H9 (cell line): ENCODE data around the gene FBL. TPM values are rescaled to one million over a fixed set of nuclear protein-coding genes. Genes with fewer than 3 reads are reported as not detected.
A peak's percentile ranks its signal among the peaks of the same experiment; 100 is the strongest.

Source experiments
- DNase-seq: peaks from one replicate; pipeline ENCODE4 v3.0.0-alpha.2; 2017
- H2AFZ ChIP-seq: one replicate; pipeline ENCODE4 v1.6.1; 2013; ENCODE audit warnings: mild to moderate bottlenecking, low read length, control low read depth, moderate library complexity
- H2AK5ac ChIP-seq: 2 replicates; pipeline ENCODE4 v1.6.1; 2013; ENCODE audit warnings: low read length, control low read depth, mixed read lengths; ENCODE audit not compliant: insufficient read length
- H2BK120ac ChIP-seq: one replicate; pipeline ENCODE4 v1.6.1; 2013; ENCODE audit warnings: low read depth, mild to moderate bottlenecking, low read length, control low read depth, inconsistent platforms; ENCODE audit not compliant: poor library complexity, severe bottlenecking
- H2BK12ac ChIP-seq: 2 replicates; pipeline ENCODE4 v1.6.1; 2013; ENCODE audit warnings: low read length, control low read depth, mixed read lengths, low read depth; ENCODE audit not compliant: insufficient read length
- H2BK15ac ChIP-seq: 2 replicates; pipeline ENCODE4 v1.6.1; 2013; ENCODE audit warnings: low read depth, low read length, control low read depth
- H2BK20ac ChIP-seq: one replicate; pipeline ENCODE4 v1.6.1; 2013; ENCODE audit warnings: low read depth, mild to moderate bottlenecking, low read length, control low read depth, inconsistent platforms; ENCODE audit not compliant: poor library complexity, severe bottlenecking
- H2BK5ac ChIP-seq: 2 replicates; pipeline ENCODE4 v1.6.1; 2013; ENCODE audit warnings: low read length, control low read depth, mixed read lengths; ENCODE audit not compliant: insufficient read length
- H3K14ac ChIP-seq: 2 replicates; pipeline ENCODE4 v1.6.1; 2013; ENCODE audit warnings: low read length, control low read depth; ENCODE audit not compliant: insufficient read depth
- H3K18ac ChIP-seq: 2 replicates; pipeline ENCODE4 v1.6.1; 2013; ENCODE audit warnings: low read depth, mild to moderate bottlenecking, mixed read lengths, low read length, control low read depth; ENCODE audit not compliant: insufficient read length
- H3K23ac ChIP-seq: 2 replicates; pipeline ENCODE4 v1.6.1; 2013; ENCODE audit warnings: low read length, control low read depth, mixed read lengths, low read depth; ENCODE audit not compliant: insufficient read length
- H3K23me2 ChIP-seq: 2 replicates; pipeline ENCODE4 v1.6.1; 2013; ENCODE audit warnings: low read depth, mild to moderate bottlenecking, mixed read lengths, low read length, control low read depth; ENCODE audit not compliant: insufficient read length, poor library complexity, severe bottlenecking
- H3K27ac ChIP-seq: 2 replicates; pipeline ENCODE4 v1.5.1; 2013; ENCODE audit warnings: low read length, control low read depth, mixed read lengths, low read depth; ENCODE audit not compliant: insufficient read length
- H3K27me3 ChIP-seq: 2 replicates; pipeline ENCODE4 v1.6.1; 2013; ENCODE audit warnings: low read length, control low read depth, inconsistent platforms; ENCODE audit not compliant: insufficient read depth
- H3K4ac ChIP-seq: 2 replicates; pipeline ENCODE4 v1.6.1; 2013; ENCODE audit warnings: low read depth, mild to moderate bottlenecking, control low read depth, inconsistent platforms, low read length, moderate library complexity
- H3K4me1 ChIP-seq: 2 replicates; pipeline ENCODE4 v1.6.1; 2013; ENCODE audit warnings: low read length, control low read depth, inconsistent platforms; ENCODE audit not compliant: insufficient read depth
- H3K4me2 ChIP-seq: 2 replicates; pipeline ENCODE4 v1.6.1; 2013; ENCODE audit warnings: low read length, control low read depth, mixed read lengths; ENCODE audit not compliant: insufficient read length, insufficient read depth
- H3K56ac ChIP-seq: 2 replicates; pipeline ENCODE4 v1.6.1; 2013; ENCODE audit warnings: low read depth, mild to moderate bottlenecking, mixed read lengths, low read length, control low read depth; ENCODE audit not compliant: insufficient read length
- H3K79me1 ChIP-seq: 2 replicates; pipeline ENCODE4 v1.6.1; 2013; ENCODE audit warnings: low read depth, mild to moderate bottlenecking, moderate library complexity, low read length, control low read depth, inconsistent platforms; ENCODE audit not compliant: insufficient read depth, poor library complexity, severe bottlenecking
- H3K79me2 ChIP-seq: 2 replicates; pipeline ENCODE4 v1.6.1; 2013; ENCODE audit warnings: low read length, control low read depth, inconsistent platforms; ENCODE audit not compliant: insufficient read depth
- H3K9ac ChIP-seq: 2 replicates; pipeline ENCODE4 v1.6.1; 2013; ENCODE audit warnings: low read length, control low read depth, mixed read lengths; ENCODE audit not compliant: insufficient read length; ENCODE audit errors: extremely low read depth
- H3K9me3 ChIP-seq: one replicate; pipeline ENCODE4 v1.6.1; 2013; ENCODE audit warnings: low read depth, low read length, inconsistent platforms; ENCODE audit not compliant: control insufficient read depth
- H3T11ph ChIP-seq: one replicate; pipeline ENCODE4 v1.6.1; 2013; ENCODE audit warnings: mild to moderate bottlenecking, low read length, control low read depth, inconsistent platforms
- H4K20me1 ChIP-seq: one replicate; pipeline ENCODE4 v1.6.1; 2013; ENCODE audit not compliant: control insufficient read depth, insufficient read length, insufficient read depth
- H4K5ac ChIP-seq: 2 replicates; pipeline ENCODE4 v1.6.1; 2013; ENCODE audit warnings: low read depth, mild to moderate bottlenecking, mixed read lengths, low read length, control low read depth; ENCODE audit not compliant: insufficient read length
- H4K8ac ChIP-seq: replicated peaks from 2 replicates; pipeline ENCODE4 v1.6.1; 2013; ENCODE audit warnings: low read length, control low read depth, mixed read lengths, low read depth; ENCODE audit not compliant: insufficient read length
- H4K91ac ChIP-seq: 2 replicates; pipeline ENCODE4 v1.6.1; 2013; ENCODE audit warnings: low read depth, mild to moderate bottlenecking, moderate library complexity, mixed read lengths, low read length, control low read depth; ENCODE audit not compliant: insufficient read length
- H3K27ac Mint-ChIP-seq, 3 experiments: 2 replicates in 2 of 3; 3 replicates in 1 of 3; pipeline ENCODE4 v1.8.0; 2020 to 2021; ENCODE audit warnings: mixed read lengths in 3 of 3, mild to moderate bottlenecking in 1 of 3, moderate library complexity in 1 of 3
- H3K27me3 Mint-ChIP-seq: 2 replicates; pipeline ENCODE4 v1.8.0; 2021; ENCODE audit warnings: low read depth, mild to moderate bottlenecking, moderate library complexity, mixed read lengths
- H3K36me3 Mint-ChIP-seq, 3 experiments: 2 replicates in 2 of 3; 3 replicates in 1 of 3; pipeline ENCODE4 v1.8.0; 2020 to 2021; ENCODE audit warnings: low read depth in 3 of 3, mixed read lengths in 3 of 3; ENCODE audit not compliant: insufficient read depth in 1 of 3
- H3K4me1 Mint-ChIP-seq, 2 experiments: 2 replicates each; pipeline ENCODE4 v1.8.0; 2020; ENCODE audit warnings: mixed read lengths in 2 of 2
- H3K4me3 Mint-ChIP-seq, 2 experiments: 2 replicates in 1 of 2; 3 replicates in 1 of 2; pipeline ENCODE4 v1.8.0; 2020 to 2021; ENCODE audit warnings: mild to moderate bottlenecking in 2 of 2, mixed read lengths in 2 of 2, moderate library complexity in 1 of 2
- H3K9me3 Mint-ChIP-seq, 2 experiments: 2 replicates in 1 of 2; 3 replicates in 1 of 2; pipeline ENCODE4 v1.8.0; 2020; ENCODE audit warnings: mild to moderate bottlenecking in 2 of 2, mixed read lengths in 2 of 2, moderate library complexity in 1 of 2
- CTCF ChIP-seq: fragments of 200-600 bp; sonication (generic); conservative IDR thresholded peaks from 3 replicates; pipeline ENCODE4 v1.8.0; 2021; ENCODE audit warnings: antibody characterized with exemption, mild to moderate bottlenecking
- WGBS: extraction: QIAGEN DNeasy Blood & Tissue Kit; methylation state at CpG from one replicate; pipeline ENCODE4 v1.1.7; 2013; ENCODE audit warnings: missing lambda C conversion rate, low lambda C conversion rate, mixed read lengths; ENCODE audit not compliant: insufficient read length; ENCODE audit errors: extremely low coverage; 5-methylcytosine and 5-hydroxymethylcytosine counted together
- total RNA-seq: library from RNA; stranded (reverse); gene quantifications from 2 replicates; pipeline ENCODE4 v1.2.1, GENCODE V29; 2021

The FBL gene
- total RNA-seq, 1 experiment from 2014 or later: 625 TPM

GRCh38 chr19:39846678-39847486 lies 703 bp upstream of the FBL start:
- H2BK120ac ChIP-seq: no peak overlapping the region
- H2BK15ac ChIP-seq: no peak overlapping the region
- no peak overlapping the region for H4K8ac ChIP-seq
- no peak for TF ChIP-seq CTCF
- peaks cover 14% of the 10 kb centered on the region for H3K23me2 ChIP-seq
- WGBS: no CpG with 5 or more reads among the region's 12 CpGs
- peak; percentile 49 for DNase-seq
- Mint-ChIP-seq H3K27ac (peak overlapping the region; percentile 88 to 98 (median 98)), H3K36me3 (peaks cover 0 to 8% (median 5%) of the 10 kb centered on the region in 3 experiments; a peak in 2 of 7 replicates), H3K4me3 (peak overlapping the region; percentile 98 to 99), H3K27me3 (peaks cover 5% of the 10 kb centered on the region; the same call in 1 of the 2 replicates), H3K4me1 (peaks cover 46 to 47% of the 10 kb centered on the region in 2 experiments), H3K9me3 (no peaks in the 10 kb centered on the region)
- H2AFZ ChIP-seq: no peak overlapping the region
- no peak overlapping the region for H2BK5ac ChIP-seq
- H3K79me1 ChIP-seq: no peaks in the 10 kb centered on the region
- no peak overlapping the region for H2BK20ac ChIP-seq
- no peak overlapping the region for H4K91ac ChIP-seq
- no peak overlapping the region for H3T11ph ChIP-seq
- no peaks in the 10 kb centered on the region for H3K9me3 ChIP-seq
- peak overlapping the region; percentile 48 for H3K9ac ChIP-seq
- no peak overlapping the region for H2BK12ac ChIP-seq
- peak overlapping the region; percentile 82 for H3K4me2 ChIP-seq
- peaks cover 7% of the 10 kb centered on the region for H3K4me1 ChIP-seq
- H3K79me2 ChIP-seq: peaks cover 36% of the 10 kb centered on the region
- no peak overlapping the region for H3K4ac ChIP-seq
- H4K20me1 ChIP-seq: no peaks in the 10 kb centered on the region
- no peak overlapping the region for H3K56ac ChIP-seq
- peak overlapping the region; percentile 82; the same call in 1 of the 2 replicates for H3K14ac ChIP-seq
- H3K18ac ChIP-seq: peak overlapping the region; percentile 85
- H3K23ac ChIP-seq: no peak overlapping the region
- H3K27ac ChIP-seq: no peak overlapping the region
- no peak overlapping the region for H2AK5ac ChIP-seq
- no peaks in the 10 kb centered on the region for H3K27me3 ChIP-seq
- H4K5ac ChIP-seq: no peak overlapping the region
